HG03108 (cell line): Measurements from ENCODE around the gene IFI30.

ENCODE experiments used
- ATAC-seq: cut with Tn5 transposase; IDR thresholded peaks from one replicate; pipeline ENCODE4 v1.9.1; 2021; ENCODE audit warnings: moderate library complexity; ENCODE audit not compliant: unreplicated experiment

The IFI30 gene

GRCh38 chr19:18173572-18174288 lies at the start of gene IFI30:
TSS of gene IFI30 (plus strand) at chr19:18173813. CDS start at chr19:18173842, 29 bp downstream.
- peak; percentile 47 for ATAC-seq

DNA sequence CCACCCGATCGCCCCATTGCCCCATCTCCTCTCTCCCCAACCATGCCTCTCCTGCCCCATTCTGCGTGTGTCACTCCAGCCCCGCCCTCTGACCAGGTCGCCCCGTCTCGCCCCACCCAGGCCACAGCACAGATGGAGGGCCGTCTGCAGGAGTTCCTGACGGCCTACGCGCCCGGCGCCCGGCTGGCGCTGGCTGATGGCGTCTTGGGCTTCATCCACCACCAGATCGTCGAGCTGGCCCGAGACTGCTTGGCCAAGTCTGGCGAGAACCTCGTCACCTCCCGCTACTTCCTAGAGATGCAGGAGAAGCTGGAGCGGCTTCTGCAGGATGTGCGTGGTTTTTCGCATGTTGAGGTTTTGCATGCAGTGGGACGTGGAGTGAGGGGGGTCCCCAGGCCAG lies 49.8 kb upstream of the IFI30 start:
- ATAC-seq = no peak

- no peak for ATAC-seq
These were observed 47.5 kb upstream of the IFI30 start for GRCh38 chr19:18126097-18126496.

DNA sequence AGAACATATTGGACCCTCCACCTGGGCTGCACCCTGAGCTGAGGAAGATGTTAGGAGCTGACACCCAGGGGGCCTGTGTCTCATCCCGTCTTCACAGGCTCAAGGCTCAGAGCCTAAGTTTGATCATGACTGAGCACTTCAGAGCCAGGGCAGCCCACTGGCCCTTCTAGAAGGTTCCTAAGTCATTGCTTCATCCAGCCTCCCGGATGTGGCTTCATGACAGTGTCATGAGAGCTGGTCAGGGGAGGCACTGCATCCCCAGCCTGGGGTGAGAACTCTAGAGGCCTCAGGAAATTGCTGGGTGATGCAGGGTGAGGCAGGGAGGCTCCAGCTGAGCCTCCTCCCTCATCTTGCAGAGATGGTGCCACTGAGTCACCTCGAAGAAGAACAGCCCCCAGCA lies 45.6 kb upstream of the IFI30 start:
- no peak for ATAC-seq

GRCh38 chr19:18128805-18129204 lies 44.8 kb upstream of the IFI30 start:
- ATAC-seq = no peak

- no peak for ATAC-seq
These were observed 42.9 kb upstream of the IFI30 start for GRCh38 chr19:18130523-18131242.

- no peak for ATAC-seq
These were observed 41.6 kb upstream of the IFI30 start for GRCh38 chr19:18131841-18132596.

GRCh38 chr19:18135712-18136584 lies 37.7 kb upstream of the IFI30 start:
- no peak for ATAC-seq

GRCh38 chr19:18137242-18137641 lies 36.4 kb upstream of the IFI30 start:
- no peak for ATAC-seq

DNA sequence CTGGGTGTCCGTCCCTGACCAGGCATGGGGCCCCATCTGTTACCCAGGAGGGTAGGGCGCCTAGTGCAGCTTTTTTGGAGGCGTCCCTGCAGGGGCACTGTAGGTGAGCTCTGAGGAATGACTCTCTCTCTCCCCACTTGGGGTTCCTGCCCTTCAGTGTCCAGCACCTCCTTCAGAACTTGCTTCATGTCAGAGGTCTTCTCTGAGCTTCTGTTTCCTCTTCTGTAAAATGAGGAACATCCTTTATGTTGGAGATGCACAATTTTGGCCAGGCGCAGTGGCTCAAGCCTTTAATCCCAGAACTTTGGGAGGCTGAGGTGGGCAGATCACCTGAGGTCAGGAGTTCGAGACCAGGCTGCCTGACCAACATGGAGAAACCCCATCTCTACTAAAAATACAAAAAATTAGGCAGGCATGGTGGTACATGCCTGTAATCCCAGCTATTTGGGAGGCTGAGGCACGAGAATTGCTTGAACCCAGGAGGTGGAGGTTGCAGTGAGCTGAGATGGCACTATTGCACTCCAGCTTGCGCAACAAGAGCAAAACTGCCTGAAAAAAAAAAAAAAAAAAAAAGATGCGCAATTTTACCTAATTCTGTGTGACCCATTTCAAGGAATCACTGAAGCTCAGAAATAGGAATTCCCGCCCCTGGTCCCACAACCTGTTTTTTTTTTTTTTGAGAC lies 35.8 kb upstream of the IFI30 start:
- ATAC-seq = no peak

- no peak for ATAC-seq
These were observed 33.1 kb upstream of the IFI30 start for GRCh38 chr19:18140473-18140872.

GRCh38 chr19:18141031-18141430 lies 32.6 kb upstream of the IFI30 start:
- ATAC-seq = no peak

GRCh38 chr19:18143902-18144301 lies 29.7 kb upstream of the IFI30 start:
- no peak for ATAC-seq

DNA sequence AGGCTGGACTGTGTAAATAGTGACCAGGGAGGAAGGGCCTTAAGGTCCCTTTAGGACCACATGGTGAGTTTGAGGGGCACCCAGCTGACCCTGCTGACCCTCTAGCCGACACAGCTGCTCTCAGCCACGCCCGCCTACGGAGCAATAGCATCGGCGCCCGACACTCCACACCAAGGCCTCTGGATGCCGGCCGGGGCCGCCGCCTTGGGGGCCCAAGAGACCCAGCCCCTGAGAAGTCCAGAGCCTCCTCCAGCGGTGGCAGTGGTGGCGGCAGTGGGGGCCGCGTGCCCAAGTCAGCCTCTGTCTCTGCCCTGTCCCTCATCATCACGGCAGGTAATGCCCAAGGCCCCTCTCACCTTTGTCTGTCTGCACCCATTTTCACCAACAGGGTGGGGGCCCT lies 29.3 kb upstream of the IFI30 start:
- no peak for ATAC-seq

DNA sequence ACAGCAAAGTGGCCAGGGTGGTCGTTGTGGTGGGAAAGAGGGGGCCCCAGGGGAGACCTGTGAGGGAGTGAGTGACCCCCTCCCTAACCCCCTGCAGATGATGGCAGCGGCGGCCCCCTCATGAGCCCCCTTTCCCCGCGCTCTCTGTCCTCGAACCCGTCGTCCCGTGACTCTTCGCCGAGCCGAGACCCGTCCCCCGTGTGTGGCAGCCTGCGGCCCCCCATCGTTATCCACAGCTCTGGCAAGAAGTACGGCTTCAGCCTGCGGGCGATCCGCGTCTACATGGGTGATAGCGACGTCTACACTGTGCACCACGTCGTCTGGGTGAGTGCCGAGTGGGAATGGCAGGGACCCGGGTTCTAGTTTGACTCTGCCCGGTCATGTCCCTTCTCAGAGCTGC lies 28.7 kb upstream of the IFI30 start:
- ATAC-seq = no peak

GRCh38 chr19:18145391-18145999 lies 28.1 kb upstream of the IFI30 start:
- no peak for ATAC-seq

DNA sequence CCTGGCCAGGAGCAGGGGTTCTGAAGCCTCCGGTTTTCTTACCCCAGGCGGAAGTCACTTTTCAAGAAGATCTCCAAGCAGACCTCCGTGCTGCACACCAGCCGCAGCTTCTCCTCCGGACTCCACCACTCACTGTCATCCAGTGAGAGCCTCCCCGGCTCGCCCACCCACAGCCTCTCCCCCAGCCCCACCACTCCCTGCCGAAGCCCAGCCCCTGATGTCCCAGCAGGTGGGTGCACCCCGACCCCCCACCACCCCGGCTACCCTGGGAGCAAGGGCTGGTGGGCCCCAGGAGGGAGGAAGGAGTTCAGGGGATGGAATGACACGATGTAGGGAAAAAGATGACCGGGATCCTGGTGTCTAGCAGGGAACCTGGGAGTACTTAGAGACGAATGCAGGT lies 26.2 kb upstream of the IFI30 start:
- ATAC-seq = no peak

DNA sequence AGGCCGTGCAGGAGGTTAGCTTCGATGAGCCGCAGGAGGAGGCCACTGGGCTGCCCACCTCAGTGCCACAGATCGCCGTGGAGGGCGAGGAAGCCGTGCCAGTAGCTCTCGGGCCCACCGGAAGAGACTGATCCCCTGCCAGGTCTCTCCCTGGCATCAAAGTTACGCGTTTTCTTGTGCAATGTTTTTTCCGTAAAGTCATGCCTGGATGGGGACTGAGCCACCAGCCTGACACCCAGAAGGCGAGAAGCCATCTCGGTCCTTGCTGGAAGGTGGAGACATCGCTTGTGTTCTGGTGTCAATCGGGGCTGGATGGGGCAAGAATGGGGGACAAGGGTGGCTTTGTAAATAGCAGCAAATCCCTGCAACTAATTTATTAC lies 24.0 kb upstream of the IFI30 start:
- no peak for ATAC-seq

DNA sequence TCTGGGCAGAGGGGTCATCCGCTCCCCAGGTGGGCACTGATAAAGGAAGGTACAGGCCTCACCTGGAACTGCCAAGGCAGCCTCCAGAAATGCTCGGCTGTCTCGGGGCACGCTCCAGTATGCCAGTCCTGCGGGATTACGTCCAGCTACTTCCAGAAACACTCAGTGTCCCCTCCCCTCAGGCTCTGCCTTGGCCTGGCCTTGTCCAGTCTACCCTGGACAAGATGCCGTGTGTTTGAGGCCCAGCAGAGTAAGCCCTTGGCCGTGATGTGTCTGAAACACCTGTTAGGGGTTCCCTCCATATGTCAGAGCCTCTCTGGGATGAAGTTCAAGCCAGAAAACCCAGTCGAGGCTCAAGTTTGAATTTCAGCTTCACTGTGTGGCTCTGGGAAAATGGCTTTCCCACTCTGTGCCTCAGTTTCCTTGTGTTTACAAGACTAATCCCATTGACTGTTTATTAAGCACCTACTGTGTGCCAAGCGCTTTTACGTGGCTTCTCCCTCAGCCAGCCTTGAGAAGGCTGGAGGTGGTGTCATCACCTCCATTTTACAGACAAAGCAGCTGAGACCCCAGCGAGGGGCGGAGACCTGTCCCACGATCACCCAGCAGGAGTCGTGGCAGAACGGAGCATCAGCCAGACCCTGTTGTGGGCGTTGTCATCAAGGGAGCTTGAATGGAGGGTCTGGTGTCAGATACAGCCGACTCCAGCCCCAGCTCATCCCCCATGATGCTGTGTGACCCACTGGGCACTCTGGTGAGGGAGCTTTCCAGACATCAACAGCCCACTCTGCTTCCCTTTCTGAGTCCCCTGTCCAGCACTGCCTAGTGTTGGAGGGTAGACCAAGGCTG lies 22.6 kb upstream of the IFI30 start:
- no peak for ATAC-seq
